CD4-positive, alpha-beta T cell treated with Interleukin-15 for 4 hours (primary cell): ENCODE results near the gene ZNF480.
"Not testable (repeated sequence)": the region's sequence is repeated elsewhere in the genome, so short reads cannot be mapped to it uniquely, and the experiment has no call there.

Source experiments
- DNase-seq: peaks from one replicate; pipeline ENCODE4 v3.0.0-alpha.2; 2020; ENCODE audit warnings: low spot score

ZNF480 gene

GRCh38 chr19:52296773-52297600 lies at the start of gene ZNF480:
Gene ZNF480, plus strand, starts transcription at chr19:52297169. Its CDS starts 3,244 bp downstream, at chr19:52300413.
- DNase-seq = peak; percentile 86

- DNase-seq = peak; percentile 59
Observed at GRCh38 chr19:52248241-52248640, 48.7 kb upstream of the ZNF480 start.

GRCh38 chr19:52258426-52258825 lies 38.5 kb upstream of the ZNF480 start:
- no peak for DNase-seq

GRCh38 chr19:52265556-52265955 lies 31.4 kb upstream of the ZNF480 start:
- not testable (repeated sequence) for DNase-seq

GRCh38 chr19:52269338-52270261 lies 27.4 kb upstream of the ZNF480 start, which contains the start of gene ZNF766:
Gene ZNF766, plus strand, starts transcription at chr19:52269587. Its CDS starts 27 bp downstream, at chr19:52269614.
- DNase-seq = peak; percentile 94

GRCh38 chr19:52270266-52270885 lies 26.6 kb upstream of the ZNF480 start:
- no peak for DNase-seq

GRCh38 chr19:52273301-52273700 lies 23.7 kb upstream of the ZNF480 start:
- no peak for DNase-seq

GRCh38 chr19:52274191-52274590 lies 22.8 kb upstream of the ZNF480 start:
- no peak for DNase-seq

- DNase-seq = no peak
Observed at GRCh38 chr19:52275988-52276387, 21.0 kb upstream of the ZNF480 start.

- DNase-seq = no peak
Observed at GRCh38 chr19:52277471-52277870, 19.5 kb upstream of the ZNF480 start.

GRCh38 chr19:52286256-52286655 lies 10.7 kb upstream of the ZNF480 start:
- DNase-seq = no peak

GRCh38 chr19:52291781-52292180 lies 5.2 kb upstream of the ZNF480 start:
- DNase-seq = no peak

GRCh38 chr19:52292946-52293345 lies 4.0 kb upstream of the ZNF480 start:
- not testable (repeated sequence) for DNase-seq

GRCh38 chr19:52296400-52296772 lies 583 bp upstream of the ZNF480 start:
- no peak for DNase-seq

- DNase-seq = no peak
Observed at GRCh38 chr19:52297601-52298364, 814 bp downstream of the ZNF480 start.

- peak; percentile 4 for DNase-seq
Observed at GRCh38 chr19:52307275-52307674, 10.3 kb downstream of the ZNF480 start.

GRCh38 chr19:52322429-52322828 lies 25.5 kb downstream of the ZNF480 start:
- DNase-seq = no peak

- DNase-seq = no peak
Observed at GRCh38 chr19:52331757-52332156, 34.8 kb downstream of the ZNF480 start.

GRCh38 chr19:52335768-52336116 lies 38.8 kb downstream of the ZNF480 start:
- DNase-seq = no peak

- DNase-seq = peak; percentile 80
Observed at GRCh38 chr19:52336117-52336790, 39.3 kb downstream of the ZNF480 start, which contains the start of gene ZNF610. Gene ZNF610, plus strand, starts transcription at chr19:52336243. Its CDS starts 12,930 bp downstream, at chr19:52349173.
